Measurements from ENCODE around the gene ANKIB1.

The ANKIB1 gene

DNA sequence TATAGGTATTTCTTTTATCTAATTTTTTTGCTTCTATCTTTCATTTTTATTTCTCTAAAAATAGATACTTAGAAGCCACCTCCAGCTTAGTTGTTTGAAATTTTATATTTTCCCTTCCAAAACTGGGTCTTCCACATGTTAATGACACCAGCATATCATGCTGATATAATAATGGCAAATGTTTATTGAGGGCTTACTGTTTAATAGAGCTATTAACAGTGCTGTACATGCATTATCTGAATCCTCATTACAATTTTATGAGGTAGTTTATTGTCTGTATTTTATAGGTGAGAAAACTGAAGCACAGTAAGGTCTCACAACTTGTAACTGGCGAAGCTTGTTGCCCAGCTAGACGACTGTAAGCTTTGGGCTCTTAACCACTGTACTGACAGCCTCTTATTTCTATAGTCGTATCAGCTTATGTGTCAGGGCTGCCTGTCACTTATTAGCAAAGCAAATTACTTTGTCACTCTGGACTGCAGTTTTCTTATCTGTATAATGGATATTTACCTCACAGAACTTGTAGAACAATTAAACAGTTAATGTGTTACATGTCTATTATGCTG is 51.2 kb downstream of the ANKIB1 start:
- H3K4me1 ChIP-seq (ENCODE audit: insufficient read depth, low read length): peaks cover 5% of the 10 kb centered on the region
- H3K27ac ChIP-seq (ENCODE audit: low read depth, low read length): no peak overlapping the region
- no peaks in the 10 kb centered on the region for H3K9me3 ChIP-seq (ENCODE audit: low read length)
- H3K36me3 ChIP-seq (ENCODE audit: insufficient read depth, low read length): no peaks in the 10 kb centered on the region
- H3K27me3 ChIP-seq (ENCODE audit: control insufficient read depth in 1 of 2, insufficient read depth in 2 of 2, low read length in 2 of 2): no peaks in the 10 kb centered on the region
- H3K9ac ChIP-seq (ENCODE audit: low read length): no peak overlapping the region
- H3K4me3 ChIP-seq (ENCODE audit: low read depth in 1 of 2, low read length in 2 of 2): no peak overlapping the region

DNA sequence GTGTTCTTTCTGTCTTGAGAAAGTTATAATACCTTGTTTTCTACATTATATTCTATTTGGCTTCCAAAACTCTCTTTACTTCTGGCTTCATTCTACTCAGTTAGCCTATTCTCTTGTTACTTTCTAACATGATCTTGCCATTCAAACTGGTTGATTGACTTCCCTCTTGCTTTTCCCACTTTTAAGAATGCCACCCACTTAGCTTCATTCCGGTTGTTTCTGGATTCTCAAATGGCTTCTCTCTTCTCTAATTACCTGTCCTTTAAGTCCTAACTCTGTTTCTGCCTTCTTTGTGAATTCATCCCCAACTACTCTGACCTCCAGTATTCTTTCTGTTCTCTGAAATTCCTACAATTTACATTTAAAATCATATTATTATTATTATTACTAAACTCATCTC is 52.0 kb downstream of the ANKIB1 start:
- no peaks in the 10 kb centered on the region for H3K27me3 ChIP-seq (ENCODE audit: control insufficient read depth in 1 of 2, insufficient read depth in 2 of 2, low read length in 2 of 2)
- no peak overlapping the region for H3K9ac ChIP-seq (ENCODE audit: low read length)
- peaks cover 5% of the 10 kb centered on the region for H3K4me1 ChIP-seq (ENCODE audit: insufficient read depth, low read length)
- no peak overlapping the region for H3K4me3 ChIP-seq (ENCODE audit: low read depth in 1 of 2, low read length in 2 of 2)
- H3K9me3 ChIP-seq (ENCODE audit: low read length): no peaks in the 10 kb centered on the region
- no peak overlapping the region for H3K27ac ChIP-seq (ENCODE audit: low read depth, low read length)
- H3K36me3 ChIP-seq (ENCODE audit: insufficient read depth, low read length): no peaks in the 10 kb centered on the region

DNA sequence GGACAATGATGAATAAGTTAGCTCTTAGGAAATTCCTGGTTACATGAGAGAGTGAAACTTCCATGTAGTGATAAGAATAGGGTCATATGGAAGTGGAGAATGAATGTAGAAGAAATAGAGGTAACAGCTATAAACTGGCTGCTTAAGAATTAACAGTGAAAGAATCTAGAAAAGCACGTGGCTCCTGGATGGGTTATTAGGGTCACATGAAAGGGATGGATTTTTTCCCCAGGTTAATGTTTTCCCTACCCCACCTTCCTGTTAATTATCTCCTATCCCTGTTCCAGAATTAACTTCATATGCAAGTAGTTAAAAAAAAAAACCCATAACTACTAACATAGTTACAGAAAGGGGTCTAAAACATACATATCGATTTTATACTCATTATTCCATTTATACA is 58.0 kb downstream of the ANKIB1 start:
- Histone ChIP-seq H3K27me3 (ENCODE audit: control insufficient read depth in 1 of 2, insufficient read depth in 2 of 2, low read length in 2 of 2) (no peaks in the 10 kb centered on the region), H3K9me3 (ENCODE audit: low read length) (no peaks in the 10 kb centered on the region), H3K4me3 (ENCODE audit: low read depth in 1 of 2, low read length in 2 of 2) (no peak overlapping the region), H3K27ac (ENCODE audit: low read depth, low read length) (no peak overlapping the region), H3K9ac (ENCODE audit: low read length) (no peak overlapping the region), H3K4me1 (ENCODE audit: insufficient read depth, low read length) (no peaks in the 10 kb centered on the region), H3K36me3 (ENCODE audit: insufficient read depth, low read length) (no peaks in the 10 kb centered on the region)

DNA sequence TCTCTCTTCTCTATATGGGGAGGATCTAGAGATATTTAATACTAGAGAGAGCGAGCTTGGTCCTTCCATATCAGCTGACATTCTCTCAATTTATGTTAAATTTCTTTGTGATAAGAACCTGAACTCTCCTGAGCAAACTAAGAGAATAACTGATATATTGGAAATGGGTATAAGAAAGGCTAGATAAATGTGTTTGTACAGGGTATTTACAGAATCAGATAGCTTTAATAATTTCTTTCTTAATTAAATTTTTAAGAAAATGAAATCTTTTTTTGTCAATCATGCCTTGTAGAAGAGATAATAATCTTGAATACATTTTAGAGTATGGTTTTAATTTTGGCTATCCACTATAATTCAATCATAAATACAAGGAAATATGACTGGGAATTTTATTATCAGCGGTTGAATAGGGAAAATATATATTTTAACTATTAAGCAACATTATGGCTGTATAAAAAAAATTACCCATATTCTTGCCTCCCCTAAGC is 58.7 kb downstream of the ANKIB1 start:
- H3K36me3 ChIP-seq (ENCODE audit: insufficient read depth, low read length): no peaks in the 10 kb centered on the region
- no peak overlapping the region for H3K4me3 ChIP-seq (ENCODE audit: low read depth in 1 of 2, low read length in 2 of 2)
- H3K9ac ChIP-seq (ENCODE audit: low read length): no peak overlapping the region
- H3K4me1 ChIP-seq (ENCODE audit: insufficient read depth, low read length): no peaks in the 10 kb centered on the region
- H3K27ac ChIP-seq (ENCODE audit: low read depth, low read length): no peak overlapping the region
- no peaks in the 10 kb centered on the region for H3K27me3 ChIP-seq (ENCODE audit: control insufficient read depth in 1 of 2, insufficient read depth in 2 of 2, low read length in 2 of 2)
- H3K9me3 ChIP-seq (ENCODE audit: low read length): no peaks in the 10 kb centered on the region

DNA sequence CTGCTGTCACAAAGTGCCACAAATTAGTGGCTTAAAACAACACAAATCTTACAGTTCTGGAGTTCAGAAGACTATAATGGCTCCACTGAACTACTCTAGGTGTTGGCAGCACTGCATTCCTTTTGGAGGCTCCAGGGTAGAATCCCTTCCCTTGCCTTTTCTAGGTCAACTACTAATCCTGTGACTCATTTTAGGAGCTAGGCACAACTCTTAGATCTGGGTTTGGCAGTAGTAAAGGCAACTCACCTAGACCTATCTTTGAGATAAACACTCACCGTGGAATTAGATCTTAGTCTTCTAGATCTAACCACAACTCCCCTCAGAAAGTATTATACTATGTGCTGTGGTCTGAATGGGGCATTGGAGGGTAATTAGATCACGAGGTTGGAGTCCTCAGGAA is 60.4 kb downstream of the ANKIB1 start:
- no peak overlapping the region for H3K27ac ChIP-seq (ENCODE audit: low read depth, low read length)
- H3K36me3 ChIP-seq (ENCODE audit: insufficient read depth, low read length): no peaks in the 10 kb centered on the region
- H3K4me3 ChIP-seq (ENCODE audit: low read depth in 1 of 2, low read length in 2 of 2): no peak overlapping the region
- no peak overlapping the region for H3K9ac ChIP-seq (ENCODE audit: low read length)
- H3K9me3 ChIP-seq (ENCODE audit: low read length): no peaks in the 10 kb centered on the region
- H3K4me1 ChIP-seq (ENCODE audit: insufficient read depth, low read length): no peaks in the 10 kb centered on the region
- no peaks in the 10 kb centered on the region for H3K27me3 ChIP-seq (ENCODE audit: control insufficient read depth in 1 of 2, insufficient read depth in 2 of 2, low read length in 2 of 2)

DNA sequence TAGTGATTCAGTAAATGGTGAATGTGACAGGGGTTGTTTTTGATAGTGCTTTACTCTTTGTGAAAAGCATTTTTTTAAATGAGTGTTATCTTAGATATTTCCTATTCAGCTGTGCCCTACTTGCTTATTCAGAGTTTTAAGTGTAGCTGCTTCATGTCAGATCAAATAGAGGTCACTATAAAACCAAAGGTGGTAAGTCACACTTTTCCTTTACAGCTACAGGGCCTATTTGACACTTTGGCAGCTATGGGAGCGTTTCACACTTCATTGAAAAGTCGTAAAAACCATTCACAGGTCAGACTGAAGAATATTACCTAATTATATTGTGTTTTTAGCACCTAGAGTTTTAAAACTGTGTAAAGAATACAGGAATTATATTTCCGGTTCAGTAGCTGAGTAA is 67.3 kb downstream of the ANKIB1 start:
- no peaks in the 10 kb centered on the region for H3K4me1 ChIP-seq (ENCODE audit: insufficient read depth, low read length)
- no peak overlapping the region for H3K27ac ChIP-seq (ENCODE audit: low read depth, low read length)
- H3K27me3 ChIP-seq (ENCODE audit: control insufficient read depth in 1 of 2, insufficient read depth in 2 of 2, low read length in 2 of 2): no peaks in the 10 kb centered on the region
- no peaks in the 10 kb centered on the region for H3K9me3 ChIP-seq (ENCODE audit: low read length)
- no peak overlapping the region for H3K9ac ChIP-seq (ENCODE audit: low read length)
- H3K4me3 ChIP-seq (ENCODE audit: low read depth in 1 of 2, low read length in 2 of 2): no peak overlapping the region
- no peaks in the 10 kb centered on the region for H3K36me3 ChIP-seq (ENCODE audit: insufficient read depth, low read length)

DNA sequence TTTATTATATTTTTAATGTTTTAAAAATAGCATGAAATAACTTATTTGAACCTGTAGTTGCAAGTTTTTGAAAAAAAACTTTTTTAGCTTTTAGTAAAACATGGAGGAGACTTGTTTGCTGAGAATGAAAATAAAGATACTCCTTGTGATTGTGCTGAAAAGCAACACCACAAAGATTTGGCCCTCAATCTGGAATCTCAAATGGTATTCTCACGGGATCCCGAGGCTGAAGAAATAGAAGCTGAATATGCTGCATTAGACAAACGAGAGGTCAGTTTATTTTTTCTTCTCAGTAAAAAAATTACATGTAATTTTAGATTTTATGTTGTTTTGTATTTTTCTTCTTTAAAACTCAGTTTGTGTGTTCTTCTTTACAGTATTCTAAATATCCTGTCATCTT is 73.5 kb downstream of the ANKIB1 start:
- Histone ChIP-seq H3K4me3 (ENCODE audit: low read depth in 1 of 2, low read length in 2 of 2) (no peak overlapping the region), H3K27me3 (ENCODE audit: control insufficient read depth in 1 of 2, insufficient read depth in 2 of 2, low read length in 2 of 2) (no peaks in the 10 kb centered on the region), H3K4me1 (ENCODE audit: insufficient read depth, low read length) (no peaks in the 10 kb centered on the region), H3K9me3 (ENCODE audit: low read length) (no peaks in the 10 kb centered on the region), H3K27ac (ENCODE audit: low read depth, low read length) (no peak overlapping the region), H3K9ac (ENCODE audit: low read length) (no peak overlapping the region), H3K36me3 (ENCODE audit: insufficient read depth, low read length) (no peaks in the 10 kb centered on the region)

DNA sequence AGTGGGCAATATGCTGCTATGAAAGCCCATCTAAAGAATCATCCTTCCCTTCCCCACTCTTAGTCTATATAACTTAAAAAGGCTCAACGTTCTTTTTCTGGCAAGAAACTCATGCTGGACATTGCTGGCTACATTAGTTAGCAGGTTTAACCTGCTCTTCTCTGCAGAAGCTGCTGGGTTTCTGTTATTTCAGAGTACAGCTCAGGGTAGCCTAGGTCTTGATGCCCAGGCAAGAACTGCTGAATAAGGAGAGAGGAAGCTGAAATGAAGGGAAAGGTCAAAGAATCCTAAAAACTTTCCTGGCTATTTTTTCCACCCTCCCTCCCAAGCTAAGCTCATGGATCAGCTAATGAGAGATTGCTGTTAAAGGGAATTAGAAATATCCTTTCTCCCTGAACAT is 79.4 kb downstream of the ANKIB1 start:
- Histone ChIP-seq H3K4me3 (ENCODE audit: low read depth in 1 of 2, low read length in 2 of 2) (no peak overlapping the region), H3K36me3 (ENCODE audit: insufficient read depth, low read length) (no peaks in the 10 kb centered on the region), H3K27ac (ENCODE audit: low read depth, low read length) (no peak overlapping the region), H3K9ac (ENCODE audit: low read length) (no peak overlapping the region), H3K9me3 (ENCODE audit: low read length) (no peaks in the 10 kb centered on the region), H3K4me1 (ENCODE audit: insufficient read depth, low read length) (peaks cover 8% of the 10 kb centered on the region), H3K27me3 (ENCODE audit: control insufficient read depth in 1 of 2, insufficient read depth in 2 of 2, low read length in 2 of 2) (no peaks in the 10 kb centered on the region)

DNA sequence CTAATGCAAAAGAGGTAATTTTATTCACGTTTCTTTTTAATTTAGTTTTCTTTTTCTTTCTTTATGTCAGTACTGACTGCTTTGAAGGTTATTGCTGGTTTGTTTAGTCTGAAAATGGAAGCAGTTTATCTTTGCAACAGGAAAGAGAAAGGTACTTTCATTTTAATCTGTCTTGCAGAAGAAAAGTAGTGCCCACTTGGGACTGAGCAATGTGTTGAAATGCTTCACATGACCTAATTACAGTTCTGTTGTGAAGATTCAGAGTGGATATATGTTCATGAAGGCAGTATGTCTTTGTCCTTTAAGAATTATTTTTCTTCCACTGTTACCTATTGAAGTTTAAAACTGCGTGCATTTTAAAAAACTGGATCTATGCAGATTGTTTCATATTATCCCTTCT is 80.1 kb downstream of the ANKIB1 start:
- H3K9me3 ChIP-seq (ENCODE audit: low read length): no peaks in the 10 kb centered on the region
- no peak overlapping the region for H3K27ac ChIP-seq (ENCODE audit: low read depth, low read length)
- H3K4me3 ChIP-seq (ENCODE audit: low read depth in 1 of 2, low read length in 2 of 2): no peak overlapping the region
- H3K36me3 ChIP-seq (ENCODE audit: insufficient read depth, low read length): no peaks in the 10 kb centered on the region
- no peak overlapping the region for H3K9ac ChIP-seq (ENCODE audit: low read length)
- no peaks in the 10 kb centered on the region for H3K27me3 ChIP-seq (ENCODE audit: control insufficient read depth in 1 of 2, insufficient read depth in 2 of 2, low read length in 2 of 2)
- peaks cover 8% of the 10 kb centered on the region for H3K4me1 ChIP-seq (ENCODE audit: insufficient read depth, low read length)

DNA sequence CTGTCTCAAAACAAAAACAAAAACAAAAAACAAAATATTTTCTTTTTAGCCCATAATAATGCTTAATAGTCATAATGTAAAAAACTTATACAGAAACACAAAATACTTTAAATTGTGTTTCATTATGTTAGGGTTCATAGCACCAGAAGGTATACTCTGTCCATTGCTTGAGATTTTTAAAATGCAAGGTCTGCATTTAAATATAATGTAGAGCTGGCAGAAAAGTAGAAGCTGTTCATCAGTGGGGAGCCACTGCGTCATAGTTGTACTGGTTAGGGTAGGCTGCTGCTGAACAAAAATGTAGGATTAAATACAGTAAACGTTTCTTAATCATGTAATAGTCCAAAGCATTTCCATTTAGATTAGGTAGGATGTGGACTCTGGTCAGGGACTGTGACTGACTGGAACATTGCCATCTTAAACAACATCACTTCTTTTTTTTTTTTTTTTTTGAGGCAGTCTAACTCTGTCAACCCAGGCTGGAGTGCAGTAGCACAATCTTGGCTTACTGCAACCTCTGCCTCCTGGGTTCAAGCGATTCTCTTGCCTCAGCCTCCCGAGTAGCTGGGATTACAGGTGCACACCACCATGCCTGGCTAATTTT is 85.2 kb downstream of the ANKIB1 start:
- Histone ChIP-seq H3K4me3 (ENCODE audit: low read depth in 1 of 2, low read length in 2 of 2) (no peak overlapping the region), H3K27me3 (ENCODE audit: control insufficient read depth in 1 of 2, insufficient read depth in 2 of 2, low read length in 2 of 2) (no peaks in the 10 kb centered on the region), H3K36me3 (ENCODE audit: insufficient read depth, low read length) (peaks cover 9% of the 10 kb centered on the region), H3K9ac (ENCODE audit: low read length) (no peak overlapping the region), H3K9me3 (ENCODE audit: low read length) (no peaks in the 10 kb centered on the region), H3K4me1 (ENCODE audit: insufficient read depth, low read length) (no peaks in the 10 kb centered on the region), H3K27ac (ENCODE audit: low read depth, low read length) (no peak overlapping the region)

DNA sequence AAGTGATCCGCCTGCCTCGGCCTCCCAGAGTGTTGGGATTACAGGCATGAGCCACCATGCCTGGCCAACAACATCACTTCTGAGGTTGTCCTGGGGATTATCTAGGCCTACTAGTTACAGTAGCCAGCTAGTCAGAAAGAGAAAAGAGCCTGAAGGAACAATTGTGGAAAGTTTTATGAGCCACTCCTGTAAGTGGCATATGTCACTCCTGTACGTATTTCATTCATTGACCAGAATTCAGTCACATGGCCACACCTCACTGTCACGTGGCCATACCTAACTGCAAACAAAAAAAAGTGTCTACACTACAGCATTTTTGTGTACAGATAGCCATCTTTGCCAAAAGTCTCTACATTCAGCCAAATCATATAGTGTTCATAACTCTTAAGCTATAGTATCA is 85.7 kb downstream of the ANKIB1 start:
- Histone ChIP-seq H3K9ac (ENCODE audit: low read length) (no peak overlapping the region), H3K9me3 (ENCODE audit: low read length) (no peaks in the 10 kb centered on the region), H3K4me3 (ENCODE audit: low read depth in 1 of 2, low read length in 2 of 2) (no peak overlapping the region), H3K27ac (ENCODE audit: low read depth, low read length) (no peak overlapping the region), H3K27me3 (ENCODE audit: control insufficient read depth in 1 of 2, insufficient read depth in 2 of 2, low read length in 2 of 2) (no peaks in the 10 kb centered on the region), H3K4me1 (ENCODE audit: insufficient read depth, low read length) (no peaks in the 10 kb centered on the region), H3K36me3 (ENCODE audit: insufficient read depth, low read length) (peaks cover 9% of the 10 kb centered on the region)

DNA sequence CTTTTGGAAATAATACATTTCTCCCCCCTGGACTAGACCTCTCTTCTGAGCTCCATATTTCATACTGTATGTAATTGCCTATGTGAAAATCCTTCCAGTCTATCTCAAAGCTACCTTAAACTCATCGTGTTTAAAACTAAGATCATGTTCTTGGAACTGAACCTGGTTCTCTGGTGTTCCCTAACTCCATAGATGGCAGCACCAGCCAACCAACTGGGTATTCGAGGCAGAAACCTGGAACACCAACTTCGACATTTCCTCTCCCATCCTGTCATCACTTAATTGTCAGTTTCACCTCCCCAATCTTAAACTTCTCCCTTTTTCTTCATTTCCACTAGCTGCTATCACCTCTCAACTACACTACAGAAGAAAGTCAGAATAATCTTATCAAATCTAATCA is 87.0 kb downstream of the ANKIB1 start:
- no peak overlapping the region for H3K27ac ChIP-seq (ENCODE audit: low read depth, low read length)

More for the DNA sequence above, 87.0 kb downstream of the ANKIB1 start:
- Histone ChIP-seq H3K36me3 (ENCODE audit: insufficient read depth, low read length) (peaks cover 9% of the 10 kb centered on the region), H3K4me1 (ENCODE audit: insufficient read depth, low read length) (no peaks in the 10 kb centered on the region), H3K4me3 (ENCODE audit: low read depth in 1 of 2, low read length in 2 of 2) (no peak overlapping the region), H3K9ac (ENCODE audit: low read length) (no peak overlapping the region), H3K27me3 (ENCODE audit: control insufficient read depth in 1 of 2, insufficient read depth in 2 of 2, low read length in 2 of 2) (no peaks in the 10 kb centered on the region), H3K9me3 (ENCODE audit: low read length) (no peaks in the 10 kb centered on the region)
